HCEC 1CT (cell line): ENCODE measurements around the gene IGIP.

Experiments
- DNase-seq: peaks from one replicate; pipeline ENCODE4 v3.0.0-alpha.2; 2017

Gene IGIP

DNA sequence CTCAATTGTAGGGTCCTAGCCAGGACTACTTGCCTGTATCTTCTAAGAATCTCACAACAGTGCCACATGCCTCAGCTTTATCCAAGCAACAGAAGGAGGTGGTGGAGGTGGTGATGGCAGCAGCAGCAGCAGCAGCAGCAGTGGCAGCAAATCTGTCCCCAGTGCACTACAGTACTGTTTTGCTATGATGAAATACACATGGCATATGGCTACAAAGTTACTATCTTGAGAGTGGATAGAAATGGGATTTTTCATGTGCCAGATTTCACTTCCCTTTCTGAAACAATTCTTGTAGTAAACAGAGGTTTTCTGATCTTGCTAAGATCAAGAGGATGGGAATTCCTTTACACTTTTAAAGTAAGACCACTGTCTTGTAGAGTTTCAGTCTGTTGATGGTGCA lies 41.2 kb downstream of the IGIP start:
- DNase-seq, result no peak

DNA sequence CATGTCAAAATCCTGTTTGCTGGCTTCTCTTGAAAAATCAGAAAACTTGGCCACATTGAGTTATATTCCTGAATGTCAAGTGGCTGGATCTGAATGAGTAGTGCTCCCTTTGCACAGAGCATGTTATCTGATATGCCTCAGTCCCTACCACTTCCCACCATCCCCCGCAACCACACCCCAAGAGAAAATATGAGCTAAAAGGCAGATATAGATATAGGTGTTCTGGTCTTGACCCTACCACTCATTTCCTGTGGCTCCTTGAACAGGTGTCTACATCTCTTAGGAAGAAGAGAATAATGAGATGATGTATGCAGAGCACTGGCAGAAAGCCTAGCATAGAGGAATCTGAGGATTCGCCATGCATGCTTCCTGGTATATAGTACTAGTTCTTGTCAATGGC lies 42.6 kb downstream of the IGIP start:
- no peak for DNase-seq

DNA sequence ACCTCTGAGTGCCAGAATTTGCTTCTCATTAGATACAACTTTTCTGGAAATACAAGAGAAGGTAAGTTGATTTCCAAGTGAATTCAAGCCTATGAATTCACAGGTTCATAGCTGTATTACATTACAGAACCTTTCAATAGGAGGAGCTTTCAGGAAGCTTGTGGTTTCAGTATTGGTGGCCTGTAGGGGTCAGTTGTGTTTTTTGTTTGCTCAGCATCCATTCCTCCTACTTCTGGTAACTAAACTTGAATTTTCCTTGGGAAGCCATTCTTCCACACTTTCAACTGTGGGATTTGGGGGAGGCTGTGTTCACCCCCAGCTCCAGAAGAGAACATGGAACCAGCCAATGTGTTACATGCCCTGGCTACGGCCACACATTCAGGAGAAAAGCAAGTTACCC lies 43.7 kb downstream of the IGIP start:
- DNase-seq, result peak; percentile 31

DNA sequence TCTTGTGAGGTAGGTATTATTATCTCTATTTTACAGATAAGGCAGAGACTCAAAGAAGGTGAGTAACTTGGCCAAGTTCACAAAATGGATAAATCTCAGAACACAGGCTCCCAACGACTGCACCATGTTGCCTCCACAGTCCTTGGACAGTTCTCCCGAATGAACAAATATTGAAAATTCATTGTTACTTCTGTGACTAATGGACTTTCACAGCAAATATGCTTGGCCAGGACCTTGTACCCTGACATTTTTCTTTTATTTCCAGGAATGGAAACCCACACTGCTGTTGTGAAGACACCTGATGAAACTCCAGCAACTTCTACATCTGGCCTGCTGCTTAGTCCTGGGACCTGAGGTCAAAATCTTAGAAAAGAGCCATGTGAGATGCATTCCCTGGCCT lies 46.7 kb downstream of the IGIP start:
- DNase-seq, result no peak

DNA sequence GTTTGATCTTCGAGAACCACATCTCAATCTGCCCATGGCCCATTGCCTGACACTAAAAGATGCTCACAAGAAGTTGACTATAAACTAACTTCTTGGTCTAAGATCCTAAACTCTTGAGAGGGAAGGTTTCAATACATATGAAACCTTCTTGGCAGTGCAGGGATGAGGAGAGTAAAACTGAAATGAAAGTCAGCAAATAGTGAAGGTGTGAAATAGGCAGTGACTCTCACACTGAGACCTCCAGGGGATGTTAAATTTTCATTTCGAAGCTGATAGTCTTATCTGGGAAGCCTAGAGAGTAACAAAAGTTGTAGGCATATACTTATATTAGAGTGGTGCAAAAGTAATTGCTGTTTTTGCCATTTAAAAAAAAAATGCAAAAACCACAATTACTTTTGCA lies 48.3 kb downstream of the IGIP start:
- no peak for DNase-seq

- DNase-seq, result peak; percentile 89
Measured at GRCh38 chr5:140174465-140175366, 49.0 kb downstream of the IGIP start, which contains the start of gene CYSTM1. TSS of gene CYSTM1 (plus strand) at chr5:140175188. CDS start at chr5:140194466, 19,278 bp downstream.

DNA sequence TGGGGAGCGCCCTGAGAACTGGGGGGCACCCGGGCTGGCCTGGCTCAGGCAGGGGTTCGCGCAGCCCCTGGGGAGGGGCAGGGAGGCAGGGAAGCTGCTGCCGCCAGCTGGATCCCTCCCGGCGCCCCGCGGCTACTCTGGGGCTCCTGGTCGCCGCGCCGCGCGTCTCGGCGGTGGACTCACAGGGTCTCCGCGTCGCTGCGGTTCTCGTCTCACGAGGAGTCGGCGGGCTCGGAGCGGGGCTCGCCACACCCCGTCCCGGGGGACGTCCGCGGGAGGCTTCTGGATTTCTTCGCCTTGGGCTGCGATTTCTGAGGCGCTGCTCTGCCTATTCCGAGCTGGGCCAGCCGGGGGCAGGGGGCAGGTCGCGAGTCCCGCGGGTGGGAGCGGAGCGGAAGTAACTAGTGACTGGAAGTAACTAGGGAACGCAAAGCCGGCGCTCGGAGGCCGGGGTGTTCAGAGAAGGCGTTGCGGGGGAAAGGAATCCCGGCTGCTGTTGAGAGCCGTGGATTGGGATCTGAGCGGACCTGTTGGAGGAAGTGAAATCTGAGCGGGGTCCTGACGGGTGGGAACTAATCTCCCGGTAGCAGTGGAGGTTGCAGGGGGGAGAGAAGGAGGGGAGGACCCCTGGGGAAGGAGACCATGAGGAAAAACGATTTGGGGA lies 49.8 kb downstream of the IGIP start:
- peak; percentile 48 for DNase-seq

- DNase-seq, result no peak
Measured at GRCh38 chr5:140176031-140176387, 50.3 kb downstream of the IGIP start.

DNA sequence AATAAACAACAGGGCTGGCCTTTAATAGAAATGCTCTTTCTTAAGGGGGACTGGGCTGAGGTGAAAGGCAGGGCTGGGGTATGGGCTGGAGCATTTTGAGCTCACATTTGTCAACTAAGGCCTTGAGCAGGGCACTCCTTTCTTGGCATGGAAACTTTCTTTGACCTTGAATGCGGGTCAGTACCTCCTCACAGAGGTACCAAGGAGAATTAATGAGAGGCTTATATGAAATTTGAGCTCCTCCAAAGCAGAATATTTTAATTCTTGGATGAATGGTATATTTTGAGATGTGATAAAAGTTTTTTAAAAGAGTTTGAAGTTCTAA lies 52.3 kb downstream of the IGIP start:
- no peak for DNase-seq

GRCh38 chr5:140178482-140179116 lies 52.9 kb downstream of the IGIP start:
- no peak for DNase-seq
